Hepatocyte (in vitro differentiated cells): ENCODE results near the gene SMDT1.

Experiments
- EZH2 ChIP-seq: fragments of 200-600 bp; sonication (generic); IDR thresholded peaks from 2 replicates; pipeline ENCODE4 v1.6.1; 2016; ENCODE audit warnings: antibody characterized with exemption, mild to moderate bottlenecking, borderline replicate concordance
- EZH2phosphoT487 ChIP-seq: fragments of 200-600 bp; sonication (generic); IDR thresholded peaks from one replicate; pipeline ENCODE4 v1.6.1; 2018; ENCODE audit warnings: antibody characterized with exemption, mild to moderate bottlenecking, low read depth, moderate library complexity; ENCODE audit not compliant: unreplicated experiment, severe bottlenecking
- TF ChIP-seq, protein P1 (sequence below): fragments of 200-600 bp; sonication (generic); IDR thresholded peaks from 2 replicates; pipeline ENCODE4 v1.5.1; 2016; ENCODE audit warnings: antibody characterized with exemption, mild to moderate bottlenecking; ENCODE audit not compliant: poor library complexity

GRCh38 chr22:42116848-42117424, 37.4 kb downstream of the SMDT1 start:
- TF ChIP-seq EZH2phosphoT487 (no peak), EZH2 (no peak)
- TF ChIP-seq, protein P1, sequence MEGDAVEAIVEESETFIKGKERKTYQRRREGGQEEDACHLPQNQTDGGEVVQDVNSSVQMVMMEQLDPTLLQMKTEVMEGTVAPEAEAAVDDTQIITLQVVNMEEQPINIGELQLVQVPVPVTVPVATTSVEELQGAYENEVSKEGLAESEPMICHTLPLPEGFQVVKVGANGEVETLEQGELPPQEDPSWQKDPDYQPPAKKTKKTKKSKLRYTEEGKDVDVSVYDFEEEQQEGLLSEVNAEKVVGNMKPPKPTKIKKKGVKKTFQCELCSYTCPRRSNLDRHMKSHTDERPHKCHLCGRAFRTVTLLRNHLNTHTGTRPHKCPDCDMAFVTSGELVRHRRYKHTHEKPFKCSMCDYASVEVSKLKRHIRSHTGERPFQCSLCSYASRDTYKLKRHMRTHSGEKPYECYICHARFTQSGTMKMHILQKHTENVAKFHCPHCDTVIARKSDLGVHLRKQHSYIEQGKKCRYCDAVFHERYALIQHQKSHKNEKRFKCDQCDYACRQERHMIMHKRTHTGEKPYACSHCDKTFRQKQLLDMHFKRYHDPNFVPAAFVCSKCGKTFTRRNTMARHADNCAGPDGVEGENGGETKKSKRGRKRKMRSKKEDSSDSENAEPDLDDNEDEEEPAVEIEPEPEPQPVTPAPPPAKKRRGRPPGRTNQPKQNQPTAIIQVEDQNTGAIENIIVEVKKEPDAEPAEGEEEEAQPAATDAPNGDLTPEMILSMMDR: peak; percentile 28
